Posterior vena cava (tissue), 2 donors: ENCODE data around the gene CAP1. TPM values are rescaled to one million over a fixed set of nuclear protein-coding genes. Genes with fewer than 3 reads are reported as not detected.
"Not testable (repeated sequence)": the region's sequence is repeated elsewhere in the genome, so short reads cannot be mapped to it uniquely, and the experiment has no call there.

Experiments
- DNase-seq: peaks from one replicate; pipeline ENCODE4 v3.0.0-alpha.2; 2020; ENCODE audit warnings: low spot score
- intact Hi-C, 2 donors: fragments of 100-400 bp; cut with DNase I; formaldehyde crosslinking; loops; one replicate each; pipeline versions ENCODE4 v1.14.1 to v1.14.2; 2022 to 2023
- long read RNA-seq, 2 donors: library from polyadenylated mRNA; unstranded; transcript quantifications; one replicate each; pipeline ENCODE4 v2.0.0, GENCODE V29; 2020 to 2021
- total RNA-seq, 2 donors: library from RNA; stranded (reverse); fragmentation: NEBNext Ultra II Directional; extraction: Animal tissue kit (Norgen Biotek cat#: 25700); gene quantifications; one replicate each; pipeline ENCODE4 v1.2.1, GENCODE V29; 2021
- donor health status: DM: yes; HTN: yes; CAD: no.
- donor health status: DM: yes; HTN: yes; CAD: no.

The CAP1 gene, protein sequence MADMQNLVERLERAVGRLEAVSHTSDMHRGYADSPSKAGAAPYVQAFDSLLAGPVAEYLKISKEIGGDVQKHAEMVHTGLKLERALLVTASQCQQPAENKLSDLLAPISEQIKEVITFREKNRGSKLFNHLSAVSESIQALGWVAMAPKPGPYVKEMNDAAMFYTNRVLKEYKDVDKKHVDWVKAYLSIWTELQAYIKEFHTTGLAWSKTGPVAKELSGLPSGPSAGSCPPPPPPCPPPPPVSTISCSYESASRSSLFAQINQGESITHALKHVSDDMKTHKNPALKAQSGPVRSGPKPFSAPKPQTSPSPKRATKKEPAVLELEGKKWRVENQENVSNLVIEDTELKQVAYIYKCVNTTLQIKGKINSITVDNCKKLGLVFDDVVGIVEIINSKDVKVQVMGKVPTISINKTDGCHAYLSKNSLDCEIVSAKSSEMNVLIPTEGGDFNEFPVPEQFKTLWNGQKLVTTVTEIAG
- 100 to 1,000 TPM; 402 to 489 TPM for total RNA-seq
- long read RNA-seq, donor 1, transcript CAP1-201 (13 exons, 2,592 nt), result minor isoform, 7 of 233 reads
- long read RNA-seq, donor 1, transcript CAP1-203 (13 exons, 3,105 nt), result minor isoform, 29 of 233 reads
- long read RNA-seq, donor 1, transcript CAP1-202 (13 exons, 1,496 nt), result minor isoform, 35 of 233 reads
- long read RNA-seq, donor 1, transcript CAP1-206 (13 exons, 2,217 nt), result major isoform, 80 of 233 reads
- long read RNA-seq, donor 1, partial matches to known transcripts, result 32 of 233 reads
- long read RNA-seq, donor 1, other reads (novel, unspliced or antisense), result 40 of 233 reads
- long read RNA-seq, donor 2, transcript CAP1-206 (13 exons, 2,217 nt), result major isoform, 480 of 1,320 reads
- long read RNA-seq, donor 2, transcript CAP1-201 (13 exons, 2,592 nt), result minor isoform, 41 of 1,320 reads
- long read RNA-seq, donor 2, transcript CAP1-203 (13 exons, 3,105 nt), result minor isoform, 200 of 1,320 reads
- long read RNA-seq, donor 2, transcript CAP1-202 (13 exons, 1,496 nt), result minor isoform, 180 of 1,320 reads
- long read RNA-seq, donor 2, partial matches to known transcripts, result 176 of 1,320 reads
- long read RNA-seq, donor 2, other reads (novel, unspliced or antisense), result 200 of 1,320 reads

DNA sequence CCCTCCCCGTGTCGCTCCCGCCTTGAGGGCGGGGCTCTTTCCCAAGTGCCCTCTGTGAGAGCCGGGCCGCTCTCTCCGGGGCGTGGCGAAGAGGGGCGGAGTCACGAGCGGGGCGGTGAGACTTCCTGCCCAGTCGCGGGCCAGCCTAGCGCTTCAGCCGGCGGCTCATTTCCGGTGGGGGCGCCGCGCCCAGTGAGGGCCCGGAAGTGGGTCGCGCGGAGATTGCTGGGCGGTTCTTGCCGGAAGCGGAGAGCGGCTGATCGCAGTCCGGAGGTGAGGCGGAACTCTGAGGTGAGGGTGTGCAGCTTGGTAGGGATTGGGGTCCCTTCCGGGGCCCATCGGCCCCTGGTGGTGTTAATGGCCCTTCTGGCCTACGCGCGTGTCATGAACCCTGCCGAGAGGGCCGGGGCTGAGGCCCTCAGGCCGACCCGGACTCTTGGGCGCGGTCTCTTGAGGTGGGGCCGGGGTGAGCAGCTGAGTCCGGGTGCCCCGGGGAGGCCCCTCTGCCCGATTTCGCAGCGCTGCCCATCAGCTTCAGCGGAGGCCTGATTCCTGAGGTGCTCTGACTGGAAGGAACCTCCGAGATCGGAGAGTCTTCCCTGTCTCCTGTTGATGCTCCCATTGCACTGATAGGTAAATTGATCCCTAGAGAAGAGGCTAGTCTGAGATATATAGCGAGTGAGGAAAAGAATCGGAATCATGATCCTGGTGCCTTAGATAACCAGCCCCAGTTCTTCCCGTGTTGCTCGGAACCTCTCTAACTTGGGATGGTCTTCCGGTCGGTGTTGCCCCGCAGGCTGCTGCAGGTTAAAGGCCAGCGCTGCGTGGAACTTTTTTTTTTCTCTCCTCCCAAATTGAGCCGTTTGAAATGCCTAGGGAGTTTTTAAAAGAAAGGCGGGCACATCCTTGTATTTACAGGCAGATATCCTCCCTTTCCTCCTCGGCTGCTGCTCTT is at the start of gene CAP1:
TSS of gene CAP1 (plus strand) at position 219 of the 955 bp plus-strand sequence. CDS start 18,618 bp downstream, outside the sequence.
- intact Hi-C loops, result no loop called here
- peak; percentile 100 for DNase-seq

DNA sequence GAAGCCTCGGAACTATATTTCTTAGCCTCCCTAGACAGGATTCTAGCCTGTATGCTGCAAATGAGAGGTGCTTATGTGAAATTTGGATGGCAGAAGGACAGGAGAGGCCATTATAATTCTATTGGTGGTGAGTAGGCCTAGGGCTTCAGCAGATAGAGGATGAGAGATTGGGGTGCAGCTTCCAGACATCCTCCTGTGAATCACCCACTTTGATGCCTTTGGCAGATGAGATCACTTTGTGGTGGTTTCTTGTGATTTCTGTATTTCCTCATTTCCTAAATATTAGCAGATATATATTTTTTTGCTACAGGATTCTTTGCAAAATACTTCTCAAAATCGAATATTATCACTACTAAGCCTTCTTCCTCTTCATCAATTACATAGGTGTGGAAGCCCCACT is 48.3 kb upstream of the CAP1 start:
- DNase-seq, result no peak
- intact Hi-C loops, result no loop called here

DNA sequence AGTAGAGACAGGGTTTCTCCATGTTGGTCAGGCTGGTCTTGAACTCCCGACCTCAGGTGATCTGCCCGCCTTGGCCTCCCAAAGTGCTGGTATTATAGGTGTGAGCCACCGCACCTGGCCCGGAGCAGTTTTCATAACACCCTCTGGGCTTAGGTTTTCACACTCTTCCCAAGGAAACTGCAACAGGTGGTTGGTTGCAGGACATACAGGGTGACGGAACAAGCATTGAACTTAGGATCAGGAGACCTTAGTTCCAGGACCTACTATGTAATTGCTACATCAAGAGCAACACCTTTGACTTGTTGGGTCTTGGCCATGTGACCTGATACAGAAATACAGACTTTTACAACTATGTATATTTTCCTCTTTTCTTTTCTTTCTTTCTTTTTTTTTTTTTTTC is 47.6 kb upstream of the CAP1 start:
- intact Hi-C loops, result no loop called here
- no peak for DNase-seq

DNA sequence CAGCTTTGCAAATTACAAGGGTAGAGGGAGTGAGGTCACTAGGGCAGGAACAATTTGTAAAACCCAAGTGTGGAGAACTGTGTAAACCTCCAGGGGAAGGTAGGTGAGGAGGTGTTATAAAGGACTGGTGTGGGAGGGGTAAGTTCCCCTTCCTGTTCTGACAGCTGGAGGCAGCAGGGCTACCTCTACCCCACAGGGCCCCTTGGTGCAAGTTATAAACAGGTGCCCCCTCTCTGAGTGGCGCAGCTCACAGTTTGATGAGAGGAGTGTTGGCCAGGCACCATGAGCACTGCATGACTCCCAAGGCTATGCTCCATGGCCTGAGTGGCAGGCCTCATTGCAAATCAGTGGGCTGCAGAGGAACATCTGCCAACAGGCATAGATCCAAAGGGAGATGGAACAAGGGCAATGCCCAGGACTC is 44.5 kb upstream of the CAP1 start:
- intact Hi-C loops, result no loop called here
- DNase-seq, result no peak

DNA sequence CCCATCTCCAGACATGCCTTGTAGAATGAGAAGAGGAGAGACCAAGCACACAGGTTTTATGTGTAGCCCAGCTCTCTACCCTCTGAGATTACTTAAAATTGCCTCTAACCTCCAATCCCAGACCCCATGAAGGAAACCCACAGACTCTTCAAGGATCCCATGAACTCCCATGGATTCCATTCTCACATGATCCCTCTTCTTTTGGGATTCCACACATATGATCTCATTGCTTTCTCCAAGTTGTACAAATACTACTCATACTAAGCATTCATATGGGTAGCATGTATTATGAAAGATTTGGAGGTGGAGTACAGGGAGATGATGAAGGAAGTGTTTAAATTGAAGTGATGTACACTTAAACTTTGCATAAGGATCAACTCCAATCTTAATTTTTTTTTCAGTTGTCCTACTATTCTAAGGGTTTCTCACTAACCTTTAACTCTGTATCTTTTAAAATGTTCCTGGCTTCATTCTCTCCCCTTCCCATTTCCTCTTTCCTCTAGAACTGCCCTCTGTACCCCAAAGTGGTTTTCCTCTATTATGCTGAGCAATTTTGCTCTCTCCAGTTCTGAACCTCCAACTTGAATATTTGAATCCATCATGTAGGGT is 44.0 kb upstream of the CAP1 start:
- intact Hi-C loops, result no loop called here
- no peak for DNase-seq

DNA sequence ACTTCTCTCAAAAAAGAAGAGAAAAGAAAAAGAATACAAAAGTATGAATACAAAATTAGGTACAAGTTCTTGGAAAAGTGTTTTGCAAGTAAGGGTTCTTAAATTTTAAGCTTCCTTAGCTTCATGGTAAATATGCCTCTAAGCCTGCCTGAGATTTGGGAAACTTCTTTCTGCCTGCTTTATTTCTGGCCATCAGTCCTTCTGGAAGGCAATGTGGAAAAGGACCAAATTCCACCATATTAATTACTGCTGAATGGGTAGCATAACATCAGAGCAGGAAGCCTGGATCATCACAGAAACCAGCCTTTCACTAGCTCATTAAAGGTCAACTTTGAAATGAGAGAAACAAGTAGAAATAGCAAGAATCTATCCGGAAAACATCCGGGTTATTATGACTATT is 39.1 kb upstream of the CAP1 start:
- no peak for DNase-seq
- intact Hi-C loops, result no loop called here

DNA sequence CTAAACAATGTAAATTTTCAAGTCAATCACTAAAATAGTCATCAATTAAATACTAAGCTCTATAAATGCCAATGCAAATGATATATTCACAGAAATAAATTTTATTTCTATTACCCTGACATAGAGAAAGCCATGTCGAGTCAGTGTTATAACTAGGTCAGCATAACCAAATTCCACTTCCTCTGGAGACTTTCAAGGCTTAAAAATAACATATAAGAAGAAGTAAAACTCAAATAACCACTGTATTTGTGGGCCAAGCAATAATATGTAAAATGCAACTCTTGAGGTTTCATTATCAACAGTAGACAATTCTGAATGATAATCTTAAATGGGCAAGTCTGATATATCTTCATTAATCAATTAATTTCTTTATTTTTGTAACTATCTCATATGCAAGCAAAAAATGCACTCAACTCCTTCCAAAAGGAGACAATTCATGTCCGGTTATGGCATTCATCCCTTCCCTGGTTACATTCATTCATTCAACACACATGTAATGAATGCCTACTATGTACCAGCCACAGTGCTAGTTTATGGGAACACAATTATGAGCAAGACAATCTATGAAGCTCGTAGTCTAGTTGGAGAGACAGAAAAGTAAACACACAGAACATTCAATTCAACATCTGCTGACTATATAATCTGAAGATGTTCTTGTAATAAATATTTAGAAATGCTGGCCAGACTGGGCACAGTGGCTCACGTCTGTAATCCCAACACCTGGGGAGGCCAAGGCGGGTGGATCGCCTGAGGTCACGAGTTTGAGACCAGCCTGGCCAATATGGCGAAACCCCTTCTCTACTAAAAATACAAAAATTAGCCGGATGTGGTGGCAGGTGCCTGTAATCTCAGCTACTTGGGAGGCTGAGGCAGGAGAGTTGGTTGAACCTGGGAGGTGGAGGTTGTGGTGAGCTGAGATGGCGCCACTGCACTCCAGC is 37.1 kb upstream of the CAP1 start:
- no peak for DNase-seq
- intact Hi-C loops, result no loop called here

DNA sequence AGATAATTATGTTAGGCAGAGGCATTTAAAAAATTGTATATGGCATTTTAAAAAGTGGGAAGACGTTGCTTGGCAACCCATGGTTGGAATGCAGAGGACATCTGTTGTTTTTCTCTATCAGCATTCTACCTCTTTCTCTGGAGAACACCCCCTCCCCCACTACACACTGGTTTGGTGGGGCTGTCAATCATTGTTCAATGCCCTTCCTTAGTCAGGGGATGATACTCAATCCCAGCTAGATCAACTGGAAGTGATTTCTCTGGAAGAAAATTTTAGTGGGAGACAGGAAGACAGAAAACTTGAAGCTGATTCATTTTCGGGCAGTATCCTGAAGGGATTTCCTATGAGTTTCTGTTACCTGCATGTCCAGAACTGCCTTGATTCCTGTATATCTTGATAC is 35.7 kb upstream of the CAP1 start:
- DNase-seq, result no peak
- intact Hi-C loops, result no loop called here

DNA sequence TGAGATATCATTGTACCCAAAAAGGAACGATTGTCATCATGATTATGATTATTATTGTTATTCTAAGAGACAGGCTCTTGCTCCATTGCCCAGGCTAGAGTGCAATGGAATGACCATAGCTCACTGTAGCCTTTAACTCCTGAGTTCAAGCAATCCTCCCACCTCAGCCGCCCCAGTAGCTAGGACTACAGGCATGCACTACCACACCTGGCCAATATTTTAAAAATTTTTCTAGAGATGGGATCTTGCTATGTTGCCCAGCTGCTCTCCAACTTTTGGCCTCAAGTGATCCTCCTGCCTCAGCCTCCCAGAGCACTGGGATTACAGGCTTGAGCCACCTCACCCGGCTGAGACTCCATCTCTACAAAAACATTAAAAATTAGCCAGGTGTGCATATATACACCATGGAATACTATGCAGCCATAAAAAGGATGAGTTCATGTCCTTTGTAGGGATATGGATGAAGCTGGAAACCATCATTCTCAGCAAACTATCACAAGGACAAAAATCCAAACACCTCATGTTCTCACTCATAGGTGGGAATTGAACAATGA is 33.0 kb upstream of the CAP1 start:
- DNase-seq, intact Hi-C loops: not testable (repeated sequence)

DNA sequence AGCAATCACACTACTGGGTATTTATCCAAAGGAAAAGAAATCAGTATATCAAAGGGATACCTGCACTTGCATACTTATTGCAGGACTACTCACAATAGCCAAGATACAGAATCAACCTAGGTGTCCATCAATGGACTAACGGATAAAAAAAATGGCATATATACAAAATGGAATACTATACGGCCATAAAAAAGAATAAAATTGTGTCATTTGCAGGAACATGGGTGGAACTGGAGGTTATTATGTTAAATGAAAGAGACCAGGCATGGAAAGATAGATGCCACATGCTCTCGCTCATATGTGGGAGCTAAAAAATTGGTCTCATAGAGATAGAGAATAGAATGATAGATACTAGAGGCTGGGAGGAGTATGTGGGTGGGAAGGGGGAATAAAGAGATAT is 29.3 kb upstream of the CAP1 start:
- intact Hi-C loops, result no loop called here

DNA sequence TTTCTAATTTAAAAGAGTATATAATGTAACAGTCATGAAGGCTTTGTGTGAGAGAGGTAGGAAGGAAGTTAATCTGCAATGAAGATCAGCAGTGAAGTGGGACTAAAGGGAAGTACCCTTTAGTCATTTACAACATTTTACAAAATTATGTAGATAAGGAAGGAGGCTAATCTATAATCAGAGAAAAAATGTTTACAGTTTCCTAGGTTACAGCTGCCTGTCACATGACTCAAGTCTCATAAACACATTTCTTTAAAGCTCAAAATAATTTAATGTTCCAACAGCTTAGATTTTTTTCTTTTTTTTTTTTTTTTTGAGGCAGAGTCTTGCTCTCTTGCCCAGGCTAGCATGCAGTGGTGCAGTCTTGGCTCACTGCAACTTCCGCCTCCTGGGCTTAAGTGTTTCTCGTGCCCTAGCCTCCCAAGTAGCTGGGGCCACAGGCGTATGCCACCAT is 26.2 kb upstream of the CAP1 start:
- intact Hi-C loops, result no loop called here
- no peak for DNase-seq

More for the DNA sequence above, 29.3 kb upstream of the CAP1 start:
- no peak for DNase-seq

DNA sequence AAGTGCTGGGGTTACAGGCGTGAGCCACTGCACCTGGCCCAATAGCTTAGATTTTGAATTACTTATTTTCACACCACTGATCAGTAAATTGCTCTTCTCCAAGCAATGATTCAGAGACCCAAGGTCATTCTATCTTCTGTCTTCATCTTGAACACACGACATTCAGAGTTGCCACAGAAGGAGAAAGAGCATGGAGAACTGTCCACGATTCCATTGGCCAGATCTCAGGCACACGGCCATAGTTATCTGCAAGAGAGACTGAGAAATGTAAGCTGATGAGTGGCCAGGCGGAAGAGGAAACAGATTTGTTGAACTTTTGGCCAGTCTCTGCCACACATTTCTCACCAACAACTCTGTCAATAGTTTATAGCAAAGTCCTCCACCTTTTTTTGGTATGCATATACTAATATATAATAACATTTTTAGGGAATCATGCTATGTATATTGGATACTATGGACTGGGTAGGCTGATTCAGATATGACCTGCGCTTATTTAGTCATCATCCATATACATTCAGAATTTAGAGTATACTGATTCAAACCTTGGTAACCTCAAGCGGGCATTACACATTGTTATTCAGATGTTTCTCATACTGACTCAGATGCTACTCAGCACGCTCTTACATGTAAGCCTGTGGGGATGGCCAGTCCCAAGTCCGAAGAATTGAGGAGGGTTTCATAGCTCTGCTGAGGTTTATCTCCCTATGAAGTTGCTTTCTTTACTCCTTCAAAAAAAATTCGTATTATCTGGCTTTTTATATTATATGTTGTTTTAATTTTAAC is 25.5 kb upstream of the CAP1 start:
- DNase-seq, result no peak
- intact Hi-C loops, result no loop called here

DNA sequence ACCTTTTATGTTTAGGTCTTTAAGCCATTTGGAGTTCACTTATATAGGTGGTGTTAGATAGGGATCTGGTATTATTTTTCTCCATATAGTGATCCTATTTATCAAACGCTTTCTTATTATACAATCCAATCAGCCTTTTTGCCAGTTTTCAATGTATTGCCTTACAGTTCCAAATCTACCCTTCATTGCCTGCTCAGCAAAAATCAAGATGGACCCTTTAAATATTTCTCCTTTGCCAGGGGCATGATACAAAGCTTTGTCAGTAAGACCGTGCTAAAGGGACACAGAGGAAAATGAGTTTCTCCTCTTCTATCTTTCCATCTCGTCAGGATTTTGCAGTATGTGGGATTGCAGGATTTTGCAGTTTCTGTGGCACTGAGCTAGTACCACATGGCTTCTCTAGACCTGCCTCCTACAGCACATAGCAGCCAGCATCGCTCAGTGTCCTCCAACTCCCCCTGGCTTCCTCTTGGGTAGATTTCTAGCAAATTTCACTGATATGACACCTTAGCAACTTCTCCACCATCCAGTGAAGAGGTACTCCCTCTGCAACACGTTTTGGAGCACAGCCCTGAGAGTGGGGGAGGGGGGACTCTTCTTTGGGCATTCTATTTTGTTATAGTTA is 22.5 kb upstream of the CAP1 start:
- intact Hi-C loops, result no loop called here
- no peak for DNase-seq

DNA sequence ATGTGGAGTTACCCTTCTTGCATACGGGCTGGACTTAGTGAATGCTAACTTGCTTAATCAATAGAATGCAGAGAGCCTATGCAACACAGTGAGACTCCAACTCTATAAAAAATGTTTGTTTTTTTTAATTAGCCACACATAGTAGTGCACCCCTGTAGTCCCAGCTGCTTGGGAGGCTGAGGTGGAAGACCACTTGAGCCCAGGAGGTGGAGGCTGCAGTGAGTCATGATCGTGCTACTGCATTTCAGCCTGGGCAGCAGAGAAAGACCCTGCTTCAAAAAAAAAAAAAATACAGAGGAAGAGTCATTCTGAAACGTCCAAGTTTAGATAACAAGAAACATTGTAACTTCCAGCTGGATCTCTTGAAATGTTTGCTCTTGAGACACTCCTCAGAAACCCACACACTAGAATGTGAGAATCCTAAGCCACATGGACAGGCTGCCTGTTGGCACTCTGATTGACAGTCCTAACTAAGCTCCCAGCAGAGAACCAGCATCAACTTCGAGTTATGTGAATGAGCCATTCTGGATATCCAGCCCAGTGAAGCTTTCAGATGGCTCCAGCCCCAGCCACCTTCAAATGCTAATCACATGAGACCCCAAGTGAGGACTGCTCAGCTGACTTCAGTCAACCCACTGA is 20.0 kb upstream of the CAP1 start:
- intact Hi-C loops, result no loop called here
- no peak for DNase-seq

DNA sequence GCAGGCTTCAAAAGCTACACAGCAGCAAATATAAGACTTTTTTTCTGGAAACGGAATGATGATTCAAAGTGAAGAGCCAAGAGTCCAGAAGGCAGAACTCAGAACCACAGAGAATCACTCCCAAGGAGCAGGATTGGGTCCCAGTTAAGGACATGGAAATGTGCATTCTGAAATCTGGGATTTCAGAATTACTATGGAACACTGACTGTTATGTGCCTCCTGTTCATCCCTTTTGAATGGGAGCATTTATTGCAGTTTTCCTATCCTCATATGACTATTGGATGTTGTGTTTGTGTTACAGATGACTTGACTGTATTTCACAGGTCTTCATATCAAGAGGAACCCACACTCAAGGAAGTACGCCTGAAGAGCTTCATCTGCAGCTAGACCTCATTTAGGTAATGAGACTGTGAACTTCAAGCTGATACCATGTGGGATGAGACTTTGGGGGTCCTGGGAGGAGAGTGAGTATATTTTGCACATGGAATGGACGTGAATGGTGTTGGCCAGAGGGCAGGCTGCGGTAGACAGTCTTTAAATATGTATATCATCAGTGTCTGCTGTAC is 17.1 kb upstream of the CAP1 start:
- DNase-seq, result no peak
- intact Hi-C loops, result no loop called here
